HAP-1 (cell line): Measurements from ENCODE around the gene POGK.

ENCODE experiments used
- DNase-seq, 2 experiments: peaks; one replicate each; pipeline ENCODE4 v3.0.0-alpha.2; 2016 to 2020; ENCODE audit warnings: low spot score in 2 of 2
- H3K27me3 ChIP-seq: fragments of 250-450 bp; sonication (Bioruptor Pico); 2 replicates; pipeline ENCODE4 v1.5.1; 2020; ENCODE audit warnings: low read depth, mild to moderate bottlenecking, moderate library complexity
- H3K36me3 ChIP-seq: fragments of 250-450 bp; sonication (Bioruptor Pico); replicated peaks from 2 replicates; pipeline ENCODE4 v1.5.1; 2020; ENCODE audit warnings: mild to moderate bottlenecking
- H3K4me1 ChIP-seq: fragments of 250-450 bp; sonication (Bioruptor Pico); 2 replicates; pipeline ENCODE4 v1.5.1; 2020; ENCODE audit warnings: mild to moderate bottlenecking
- H3K4me3 ChIP-seq: fragments of 250-450 bp; sonication (Bioruptor Pico); 2 replicates; pipeline ENCODE4 v1.5.1; 2020; ENCODE audit warnings: mild to moderate bottlenecking, moderate library complexity
- H3K9me3 ChIP-seq: fragments of 250-450 bp; sonication (Bioruptor Pico); 2 replicates; pipeline ENCODE4 v1.5.1; 2020; ENCODE audit warnings: mild to moderate bottlenecking, moderate library complexity
- in situ Hi-C: fragments of 300-500 bp; cut with MboI; formaldehyde crosslinking; loops from 3 replicates; pipeline ENCODE4 v1.14.3; 2020; ENCODE audit warnings: low sequenced_read_pairs, inconsistent platforms, mixed read lengths

The POGK gene

DNA sequence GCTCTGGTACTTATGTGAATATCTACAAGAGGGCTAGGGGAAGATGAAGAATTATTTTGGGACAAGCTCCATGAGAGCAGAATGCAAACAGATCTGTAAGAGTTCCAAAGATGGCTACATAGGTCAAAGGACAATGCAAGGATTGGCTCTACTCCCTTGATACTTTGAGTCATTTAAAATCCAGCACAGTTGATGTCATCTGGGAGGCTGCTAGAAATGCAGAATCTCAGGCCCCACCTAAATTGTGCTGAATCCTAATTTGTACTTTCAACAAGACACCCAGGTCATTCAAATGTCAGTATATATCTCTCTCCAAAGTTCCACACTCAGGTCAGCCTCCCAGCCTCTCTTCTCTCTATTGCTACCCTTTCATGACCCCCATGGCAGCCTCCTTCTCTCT lies 60.5 kb downstream of the POGK start:
- Histone ChIP-seq H3K9me3 (0 out of 2 replicates have a peak, but pooled peaks cover 2% of the 10 kb centered on the region), H3K4me1 (no peaks in the 10 kb centered on the region), H3K36me3 (no peaks in the 10 kb centered on the region), H3K27me3 (0 out of 2 replicates have a peak, but pooled peaks cover 8% of the 10 kb centered on the region), H3K4me3 (no peak overlapping the region)
- no peak for DNase-seq
- in situ Hi-C loops, result loop anchor here (25.0 kb wide), 1 partner anchor 638 kb away; no protein-coding TSS in a partner anchor

DNA sequence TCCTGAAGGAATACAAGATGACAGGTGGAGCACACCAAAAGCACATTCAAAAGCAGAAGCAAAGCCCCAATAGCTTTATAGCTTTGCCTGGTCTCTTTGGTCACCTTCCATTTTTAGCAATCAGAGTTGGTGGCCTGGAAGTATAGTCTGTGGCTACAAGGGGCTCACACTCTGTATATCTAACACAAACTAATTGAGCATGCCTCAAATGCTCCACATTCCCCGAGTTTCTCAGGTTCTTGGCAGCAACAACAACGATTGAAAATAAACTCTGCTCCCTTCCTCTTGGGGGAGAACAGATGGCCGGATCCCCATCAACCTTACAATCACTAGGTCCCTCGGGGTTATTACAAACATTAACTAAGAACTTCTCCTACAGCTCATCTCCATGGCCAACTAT lies 61.7 kb downstream of the POGK start:
- no peak for DNase-seq
- Histone ChIP-seq H3K4me1 (no peaks in the 10 kb centered on the region), H3K27me3 (peaks cover 16% of the 10 kb centered on the region), H3K9me3 (0 out of 2 replicates have a peak, but pooled peaks cover 2% of the 10 kb centered on the region), H3K36me3 (no peaks in the 10 kb centered on the region), H3K4me3 (no peak overlapping the region)
- in situ Hi-C loops, result loop anchor here (25.0 kb wide), 1 partner anchor 636 kb away; no protein-coding TSS in a partner anchor

DNA sequence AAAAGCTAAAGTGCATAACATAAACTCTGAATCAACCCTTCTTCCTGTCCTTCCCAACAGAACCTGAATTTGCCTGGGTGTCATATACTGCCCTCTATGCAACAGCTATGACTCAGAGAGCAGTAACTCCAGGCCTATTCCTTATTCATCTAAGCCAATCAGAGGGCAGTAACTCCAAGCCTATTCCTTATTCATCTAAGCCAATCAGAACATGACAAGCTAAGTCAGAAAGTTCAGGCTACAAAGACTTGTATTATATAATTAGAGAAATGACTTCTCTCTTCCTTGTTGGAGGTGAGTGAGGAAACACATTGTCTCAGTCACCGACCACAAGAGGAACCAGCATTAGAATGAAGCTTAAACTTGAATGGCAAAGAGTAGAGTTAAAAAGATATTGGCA lies 63.0 kb downstream of the POGK start:
- peaks cover 27% of the 10 kb centered on the region for H3K27me3 ChIP-seq
- no peaks in the 10 kb centered on the region for H3K36me3 ChIP-seq
- 0 out of 2 replicates have a peak, but pooled peaks cover 2% of the 10 kb centered on the region for H3K9me3 ChIP-seq
- H3K4me3 ChIP-seq, result no peak overlapping the region
- in situ Hi-C loops, result loop anchor here (25.0 kb wide), 1 partner anchor 635 kb away; no protein-coding TSS in a partner anchor
- no peaks in the 10 kb centered on the region for H3K4me1 ChIP-seq
- DNase-seq, result no peak

DNA sequence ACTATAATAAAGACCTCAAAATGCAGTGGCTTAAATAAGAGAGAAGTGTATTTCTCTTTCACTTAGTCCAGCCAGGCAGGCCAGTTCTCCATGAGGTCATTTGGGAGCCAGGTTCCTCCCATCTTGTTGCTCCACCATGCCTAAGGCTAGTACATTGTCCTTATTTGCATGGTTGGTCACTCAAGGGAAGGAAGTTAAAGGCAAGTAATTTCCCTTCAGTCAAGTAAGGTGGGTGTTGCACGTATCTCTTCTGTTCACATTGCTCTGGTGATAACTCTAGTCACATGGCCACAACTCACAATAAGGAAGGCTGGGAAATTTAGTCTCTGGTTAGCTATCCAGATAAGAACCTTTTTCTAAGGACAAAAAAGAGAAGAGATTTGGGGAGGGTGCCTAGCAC lies 64.0 kb downstream of the POGK start:
- no peak for DNase-seq
- Histone ChIP-seq H3K27me3 (peaks cover 27% of the 10 kb centered on the region), H3K36me3 (no peaks in the 10 kb centered on the region), H3K4me3 (no peak overlapping the region), H3K9me3 (0 out of 2 replicates have a peak, but pooled peaks cover 2% of the 10 kb centered on the region), H3K4me1 (no peaks in the 10 kb centered on the region)
- in situ Hi-C loops, result loop anchor here (25.0 kb wide), 1 partner anchor 634 kb away; no protein-coding TSS in a partner anchor

DNA sequence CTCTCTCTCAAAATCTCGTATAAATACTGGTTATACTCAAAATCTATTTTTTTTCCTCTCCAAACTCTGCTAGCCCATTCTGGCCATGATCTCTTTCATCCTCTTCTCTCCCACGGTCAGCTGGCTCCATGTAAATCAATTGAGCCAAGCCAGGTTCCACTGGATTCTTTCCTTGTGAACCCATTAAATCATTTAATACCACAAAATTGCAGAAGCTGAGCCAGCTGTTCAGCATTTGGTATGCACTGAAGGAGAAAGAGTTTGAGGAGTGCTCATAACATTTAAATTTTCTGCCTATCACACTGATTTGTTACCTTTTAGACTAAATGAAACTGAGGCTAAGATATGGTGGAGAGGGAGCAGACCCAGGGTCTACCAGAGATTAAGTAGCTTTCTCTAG lies 65.9 kb downstream of the POGK start:
- Histone ChIP-seq H3K36me3 (no peaks in the 10 kb centered on the region), H3K9me3 (no peaks in the 10 kb centered on the region), H3K27me3 (peaks cover 24% of the 10 kb centered on the region), H3K4me3 (no peak overlapping the region), H3K4me1 (no peaks in the 10 kb centered on the region)
- DNase-seq, result no peak
- in situ Hi-C loops, result loop anchor here (25.0 kb wide), 1 partner anchor 632 kb away; no protein-coding TSS in a partner anchor

DNA sequence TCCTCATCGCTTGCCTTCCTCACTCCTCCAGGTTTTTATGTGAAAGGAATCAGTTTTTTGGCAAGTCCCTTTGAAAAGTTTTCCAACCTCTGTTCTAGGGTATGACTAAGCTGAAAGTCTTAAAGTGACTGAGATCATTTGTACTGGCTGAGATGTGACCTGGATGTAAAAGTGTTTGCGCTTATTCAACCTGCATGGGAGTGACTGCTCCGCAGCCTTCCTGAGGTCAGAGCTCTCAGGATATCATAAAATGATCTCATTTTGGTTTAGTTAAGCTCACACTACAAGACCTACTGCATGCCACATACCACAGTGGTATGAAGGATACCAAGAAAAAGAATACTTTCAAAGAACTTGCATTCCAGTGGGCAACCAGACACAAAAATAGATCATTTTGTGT lies 66.6 kb downstream of the POGK start:
- Histone ChIP-seq H3K9me3 (no peaks in the 10 kb centered on the region), H3K4me3 (no peak overlapping the region), H3K36me3 (no peaks in the 10 kb centered on the region), H3K27me3 (peaks cover 22% of the 10 kb centered on the region), H3K4me1 (no peaks in the 10 kb centered on the region)
- DNase-seq, result no peak
- in situ Hi-C loops, result loop anchor here (25.0 kb wide), 1 partner anchor 631 kb away; no protein-coding TSS in a partner anchor
